SU-DHL-6 (cell line): ENCODE measurements around the gene PLPPR2.
"Not testable (repeated sequence)": the region's sequence is repeated elsewhere in the genome, so short reads cannot be mapped to it uniquely, and the experiment has no call there.

Source experiments
- H2AFZ ChIP-seq: fragments of 200-600 bp; sonication (generic); 2 replicates; pipeline ENCODE4 v1.6.1; 2014; ENCODE audit warnings: low read depth, mild to moderate bottlenecking, moderate library complexity, mixed read lengths, antibody characterized with exemption, low read length; ENCODE audit not compliant: severe bottlenecking
- H3F3A ChIP-seq: fragments of 200-600 bp; shearing (Covaris generic); 2 replicates; pipeline ENCODE4 v1.6.0; 2016; ENCODE audit warnings: antibody characterized with exemption, mild to moderate bottlenecking; ENCODE audit not compliant: insufficient read depth
- H3K27ac ChIP-seq: fragments of 200-600 bp; sonication (generic); 2 replicates; pipeline ENCODE4 v1.5.1; 2016; ENCODE audit warnings: low read depth, mild to moderate bottlenecking, low read length, moderate library complexity, mixed read lengths
- H3K27me3 ChIP-seq: fragments of 200-600 bp; sonication (generic), shearing (Covaris generic); 2 replicates; pipeline ENCODE4 v1.6.0; 2014; ENCODE audit warnings: mild to moderate bottlenecking, low read length
- H3K36me3 ChIP-seq: fragments of 200-600 bp; sonication (generic); 2 replicates; pipeline ENCODE4 v1.6.1; 2014; ENCODE audit warnings: mild to moderate bottlenecking, low read length, mixed read lengths
- H3K4me2 ChIP-seq: fragments of 300-600, 200-600 bp; shearing (Covaris generic), sonication (generic); 2 replicates; pipeline ENCODE4 v1.6.0; 2014; ENCODE audit warnings: low read length, low read depth, mild to moderate bottlenecking; ENCODE audit not compliant: poor library complexity, severe bottlenecking
- H3K4me3 ChIP-seq: fragments of 200-600 bp; sonication (generic); 2 replicates; pipeline ENCODE4 v1.5.1; 2014; ENCODE audit warnings: antibody characterized with exemption, low read length, mild to moderate bottlenecking, mixed read lengths; ENCODE audit not compliant: insufficient read depth, poor library complexity, severe bottlenecking
- H3K79me2 ChIP-seq: fragments of 200-600 bp; sonication (generic); 2 replicates; pipeline ENCODE4 v1.6.1; 2014; ENCODE audit warnings: mild to moderate bottlenecking, low read length, moderate library complexity; ENCODE audit not compliant: insufficient read depth
- H3K9ac ChIP-seq: fragments of 200-600 bp; sonication (generic); 2 replicates; pipeline ENCODE4 v1.7.0; 2014; ENCODE audit warnings: mild to moderate bottlenecking, low read length
- H3K9me2 ChIP-seq: fragments of 200-600 bp; sonication (generic); replicated peaks from 2 replicates; pipeline ENCODE4 v1.6.1; 2014; ENCODE audit warnings: low read length; ENCODE audit not compliant: insufficient read depth
- H3K9me3 ChIP-seq: fragments of 200-600 bp; sonication (generic); 2 replicates; pipeline ENCODE4 v1.6.1; 2014; ENCODE audit warnings: low read length, mixed read lengths; ENCODE audit not compliant: insufficient read depth
- H4K20me1 ChIP-seq: fragments of 200-600 bp; sonication (generic); 2 replicates; pipeline ENCODE4 v1.6.1; 2014; ENCODE audit warnings: low read depth, mild to moderate bottlenecking, antibody characterized with exemption, low read length, moderate library complexity, mixed read lengths
- CTCF ChIP-seq: fragments of 200-600 bp; sonication (generic); IDR thresholded peaks from one replicate; pipeline ENCODE4 v1.5.1; 2017; ENCODE audit warnings: antibody characterized with exemption, mild to moderate bottlenecking, low read length, moderate library complexity; ENCODE audit not compliant: insufficient read depth, poor library complexity, severe bottlenecking
- EZH2phosphoT487 ChIP-seq: fragments of 200-600 bp; sonication (generic), shearing (Covaris generic); conservative IDR thresholded peaks from 2 replicates; pipeline ENCODE4 v1.6.1; 2018; ENCODE audit warnings: mild to moderate bottlenecking, antibody characterized with exemption, low read length, moderate library complexity, mixed read lengths

PLPPR2 gene

DNA sequence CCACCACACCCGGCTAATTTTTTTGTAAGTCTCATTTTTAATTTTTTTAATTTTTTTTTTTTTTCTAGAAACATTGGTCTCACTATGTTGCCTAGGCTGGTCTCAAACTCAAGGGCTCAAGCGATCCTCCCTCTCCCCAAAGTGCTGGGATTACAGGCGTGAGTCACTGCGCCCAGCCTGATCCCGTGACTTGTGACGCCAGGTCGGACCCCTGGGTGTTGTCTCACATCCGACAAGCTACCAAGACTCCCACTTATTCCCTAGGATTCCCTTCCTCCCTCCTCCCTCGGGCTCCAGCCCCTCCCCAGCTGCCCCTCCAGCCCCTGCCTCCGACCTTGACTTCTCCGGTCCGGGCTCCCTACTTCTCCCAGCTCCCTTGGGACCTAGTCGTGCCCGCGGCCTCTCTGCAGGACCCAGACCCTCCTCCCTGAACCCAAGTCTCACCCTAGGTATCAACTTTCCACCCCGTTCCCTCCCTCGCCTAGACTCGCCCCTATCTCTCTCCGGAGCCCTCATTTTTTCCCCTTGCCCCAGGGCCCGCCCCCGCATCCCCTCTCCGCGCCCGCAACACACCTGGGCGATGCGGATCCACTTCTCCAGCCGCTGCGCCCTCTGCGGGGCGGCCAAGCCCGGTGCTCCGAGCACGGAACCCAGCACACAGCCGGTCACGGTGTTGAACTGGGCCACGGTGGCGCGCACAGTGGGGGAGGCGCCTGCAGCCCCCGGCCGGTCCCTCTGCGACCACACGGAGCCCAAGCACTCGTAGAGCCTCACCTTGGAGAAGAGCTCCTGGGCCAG is 50.8 kb downstream of the PLPPR2 start:
- Histone ChIP-seq H3K9ac (no peak overlapping the region), H2AFZ (no peak overlapping the region), H3K9me2 (no peaks in the 10 kb centered on the region), H3K4me2 (no peak overlapping the region), H3K9me3 (no peaks in the 10 kb centered on the region), H3K4me3 (no peak overlapping the region), H3F3A (no peaks in the 10 kb centered on the region), H4K20me1 (no peaks in the 10 kb centered on the region), H3K27me3 (no peaks in the 10 kb centered on the region), H3K36me3 (no peaks in the 10 kb centered on the region), H3K27ac (no peak overlapping the region), H3K79me2 (no peaks in the 10 kb centered on the region)
- TF ChIP-seq CTCF (no peak), EZH2phosphoT487 (no peak)

DNA sequence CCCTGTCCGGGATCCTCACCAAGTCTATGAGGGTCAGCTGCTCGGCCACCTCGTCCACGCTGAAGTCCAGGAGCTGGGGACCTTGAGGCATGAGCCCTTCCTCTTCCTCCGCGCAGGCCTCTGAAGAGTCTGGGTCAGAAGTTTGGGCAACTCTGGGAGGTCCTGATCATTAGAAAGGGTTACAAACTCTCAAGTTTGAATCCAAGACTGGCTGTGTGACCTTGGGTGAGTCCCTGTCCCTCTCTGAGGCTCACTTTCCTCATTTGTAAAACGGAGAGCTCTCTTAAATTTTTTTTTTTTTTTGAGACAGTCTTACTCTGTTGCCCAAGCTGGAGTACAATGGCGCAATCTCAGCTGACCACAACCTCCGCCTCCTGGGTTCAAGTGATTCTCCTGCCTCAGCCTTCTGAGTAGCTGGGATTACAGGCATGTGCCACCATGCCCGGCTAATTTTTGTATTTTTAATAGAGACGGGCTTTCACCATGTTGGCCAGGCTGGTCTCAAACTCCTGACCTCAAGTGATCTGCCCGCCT is 51.5 kb downstream of the PLPPR2 start:
- not testable (repeated sequence) for H3K4me3 ChIP-seq, H3K4me2 ChIP-seq, H2AFZ ChIP-seq, H3F3A ChIP-seq, H3K9ac ChIP-seq, H4K20me1 ChIP-seq, H3K9me3 ChIP-seq, H3K27me3 ChIP-seq, H3K9me2 ChIP-seq, H3K36me3 ChIP-seq, H3K79me2 ChIP-seq, H3K27ac ChIP-seq

- Histone ChIP-seq H3K9me2 (no peaks in the 10 kb centered on the region), H3K79me2 (no peaks in the 10 kb centered on the region), H3K9ac (no peak overlapping the region), H3K27me3 (no peaks in the 10 kb centered on the region), H3F3A (no peaks in the 10 kb centered on the region), H2AFZ (no peak overlapping the region), H3K27ac (no peak overlapping the region), H3K4me2 (no peak overlapping the region), H3K36me3 (no peaks in the 10 kb centered on the region), H4K20me1 (no peaks in the 10 kb centered on the region), H3K9me3 (no peaks in the 10 kb centered on the region), H3K4me3 (no peak overlapping the region)
- TF ChIP-seq CTCF (no peak), EZH2phosphoT487 (no peak)
Observed at GRCh38 chr19:11408591-11408990, 53.4 kb downstream of the PLPPR2 start.

GRCh38 chr19:11410682-11411081 is 55.5 kb downstream of the PLPPR2 start:
- H3K27ac ChIP-seq = no peak overlapping the region
- no peak for TF ChIP-seq CTCF
- no peak for TF ChIP-seq EZH2phosphoT487
- no peaks in the 10 kb centered on the region for H3K9me2 ChIP-seq

More at GRCh38 chr19:11410682-11411081, 55.5 kb downstream of the PLPPR2 start:
- Histone ChIP-seq H3K4me3 (no peak overlapping the region), H4K20me1 (no peaks in the 10 kb centered on the region), H3K4me2 (no peak overlapping the region), H2AFZ (no peak overlapping the region), H3K79me2 (no peaks in the 10 kb centered on the region), H3K9ac (no peak overlapping the region), H3K36me3 (no peaks in the 10 kb centered on the region), H3K27me3 (no peaks in the 10 kb centered on the region), H3F3A (no peaks in the 10 kb centered on the region), H3K9me3 (no peaks in the 10 kb centered on the region)
